NCI-H146 treated with DMSO at 0.1 percent for 48 hours (cell line): Measurements from ENCODE around the gene MYPOP.

Source experiments
- DNase-seq: peaks from one replicate; lab custom pipeline; 2025; ENCODE audit not compliant: unreplicated experiment; lab: John Stamatoyannopoulos, UW

MYPOP gene

DNA sequence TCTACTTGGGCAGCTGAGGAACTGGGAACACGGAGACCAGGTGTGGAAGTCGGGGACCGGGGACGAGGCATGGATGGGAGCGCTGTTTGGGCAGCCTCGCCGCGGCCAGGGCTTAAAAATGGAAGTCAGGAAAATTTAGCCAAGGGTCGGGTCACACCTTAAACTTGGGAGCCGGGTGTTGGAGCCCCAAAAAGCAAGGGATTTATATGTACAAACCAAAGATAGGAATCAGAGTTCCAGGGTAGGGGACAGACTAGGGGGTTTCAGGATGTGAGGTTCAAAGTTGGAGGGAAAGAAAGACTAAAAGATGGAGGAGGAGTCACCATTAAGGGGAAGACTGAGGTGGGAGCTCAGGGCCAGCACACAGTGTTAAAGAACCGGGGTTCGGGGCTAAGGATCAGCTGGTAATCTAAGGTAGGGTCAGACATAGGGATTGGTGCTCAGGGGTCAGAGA is 37.8 kb downstream of the MYPOP start:
- DNase-seq, result no peak

DNA sequence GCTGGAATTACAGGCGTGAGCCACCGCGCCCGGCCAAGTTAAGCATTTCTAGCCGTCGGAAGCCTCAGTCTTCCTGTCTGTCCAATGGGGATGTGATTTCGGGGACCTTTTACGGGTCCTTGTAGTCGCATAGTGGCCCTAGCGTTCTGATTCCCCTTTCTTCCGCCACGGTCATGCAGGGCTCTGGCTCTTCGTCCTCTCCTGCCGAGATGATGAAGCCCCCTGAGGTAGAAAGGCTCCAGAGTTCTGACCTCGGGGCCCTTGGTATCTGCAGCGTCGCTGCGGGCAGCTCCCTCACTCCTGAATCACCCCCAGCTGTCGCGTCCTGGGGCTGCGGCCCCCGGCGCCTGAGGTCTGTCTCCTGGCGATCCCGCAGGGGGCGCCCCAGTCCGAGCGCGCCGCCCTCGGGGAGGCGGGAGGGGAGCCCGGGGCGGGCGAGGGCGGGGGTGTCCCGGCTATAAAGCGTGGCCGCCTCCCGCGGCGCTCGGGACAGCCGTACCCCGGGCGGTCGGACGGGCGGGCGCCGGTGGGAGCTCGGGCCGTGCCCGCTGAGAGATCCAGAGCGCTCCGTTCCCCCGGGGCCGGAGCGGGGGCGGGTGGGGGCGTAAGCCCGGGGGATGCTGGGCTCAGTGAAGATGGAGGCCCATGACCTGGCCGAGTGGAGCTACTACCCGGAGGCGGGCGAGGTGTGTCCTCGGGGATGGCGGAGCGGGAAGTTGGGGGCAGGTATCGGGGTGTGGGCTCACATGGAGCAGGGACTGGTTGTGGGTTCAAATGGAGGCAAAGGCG is 38.4 kb downstream of the MYPOP start, which contains the start of gene FOXA3:
Gene FOXA3, plus strand, starts transcription at position 487 of the 789 bp plus-strand sequence. Its CDS starts 131 bp downstream, at position 618.
- DNase-seq, result peak; percentile 22

DNA sequence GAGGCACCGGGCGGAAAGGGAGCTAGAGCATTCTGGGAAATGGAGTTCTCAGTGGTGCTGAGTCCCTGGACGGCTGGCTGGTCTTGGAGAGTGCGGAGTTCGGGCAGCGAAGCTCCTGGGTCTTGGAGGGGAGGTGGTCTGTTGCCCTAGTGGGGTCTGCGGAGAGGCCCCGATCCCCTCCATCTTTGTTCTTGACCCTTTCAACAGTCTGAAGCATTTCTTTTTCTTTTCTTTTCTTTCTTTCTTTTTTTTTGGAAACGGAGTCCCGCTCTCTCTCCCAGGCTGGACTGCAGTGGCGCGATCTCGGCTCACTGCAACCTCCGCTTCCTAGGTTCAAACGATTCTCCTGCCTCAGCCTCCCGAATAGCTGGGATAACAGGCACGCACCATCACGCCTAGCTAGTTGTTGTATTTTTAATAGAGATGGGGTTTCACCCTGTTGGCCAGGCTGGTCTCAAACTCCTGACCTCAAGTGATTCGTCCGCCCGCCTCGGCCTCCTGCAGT is 39.0 kb downstream of the MYPOP start:
- DNase-seq, result no peak

DNA sequence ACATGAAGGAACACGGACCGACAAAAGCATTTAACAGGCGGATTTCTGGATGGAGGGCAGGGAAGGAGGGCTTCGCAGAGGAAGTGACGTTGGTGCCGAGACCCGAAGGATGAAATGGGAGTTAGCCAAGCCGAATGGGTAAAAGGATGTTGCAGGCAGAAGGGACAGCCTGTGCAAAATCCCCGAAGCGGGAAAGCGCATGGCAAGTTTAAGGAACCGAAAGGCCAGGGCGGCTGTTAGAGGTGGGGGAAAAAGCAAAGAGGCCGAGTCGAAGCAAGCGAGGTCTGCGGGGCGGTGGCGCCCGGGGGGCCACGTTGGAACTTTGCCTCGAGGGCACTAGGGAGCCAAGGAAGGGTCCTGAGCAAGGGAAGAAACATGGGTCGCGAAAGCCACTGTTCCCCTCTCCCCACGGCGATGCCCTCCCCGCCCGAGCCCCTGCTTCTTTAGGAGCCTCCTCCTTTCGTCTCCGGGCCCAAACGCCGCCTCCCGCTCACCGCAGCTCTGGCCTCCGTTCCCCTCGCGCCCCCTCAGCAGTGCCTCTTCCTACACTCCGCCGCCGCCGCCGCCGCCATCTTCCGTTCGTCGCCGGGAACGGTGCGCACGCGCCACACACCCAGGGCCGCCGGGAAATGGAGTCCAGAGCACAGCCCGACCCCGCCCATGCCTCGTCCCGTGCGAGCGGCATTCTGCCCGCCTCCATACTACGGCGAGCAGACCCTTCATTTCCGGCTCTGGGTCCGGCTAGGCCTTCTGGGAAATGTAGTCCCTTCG is 39.7 kb downstream of the MYPOP start, which contains the start of gene SYMPK:
Gene SYMPK, minus strand, starts transcription at position 584 of the 771 bp plus-strand sequence. CDS start 8,652 bp downstream, outside the sequence.
- DNase-seq, result peak; percentile 98

DNA sequence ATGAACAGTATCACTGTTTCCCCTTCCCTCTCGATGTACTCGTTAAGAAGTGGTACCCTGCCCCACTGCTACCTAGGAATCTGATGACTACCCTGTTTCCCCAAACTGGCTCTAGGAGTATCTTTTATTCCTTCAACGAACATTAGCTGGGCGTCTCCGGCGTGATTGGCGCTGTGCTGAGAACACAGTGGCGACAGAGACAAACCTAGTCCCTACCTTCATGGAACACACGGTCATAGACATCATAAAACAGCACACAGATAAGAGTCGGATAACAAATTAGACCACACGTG is 40.2 kb downstream of the MYPOP start:
- no peak for DNase-seq

DNA sequence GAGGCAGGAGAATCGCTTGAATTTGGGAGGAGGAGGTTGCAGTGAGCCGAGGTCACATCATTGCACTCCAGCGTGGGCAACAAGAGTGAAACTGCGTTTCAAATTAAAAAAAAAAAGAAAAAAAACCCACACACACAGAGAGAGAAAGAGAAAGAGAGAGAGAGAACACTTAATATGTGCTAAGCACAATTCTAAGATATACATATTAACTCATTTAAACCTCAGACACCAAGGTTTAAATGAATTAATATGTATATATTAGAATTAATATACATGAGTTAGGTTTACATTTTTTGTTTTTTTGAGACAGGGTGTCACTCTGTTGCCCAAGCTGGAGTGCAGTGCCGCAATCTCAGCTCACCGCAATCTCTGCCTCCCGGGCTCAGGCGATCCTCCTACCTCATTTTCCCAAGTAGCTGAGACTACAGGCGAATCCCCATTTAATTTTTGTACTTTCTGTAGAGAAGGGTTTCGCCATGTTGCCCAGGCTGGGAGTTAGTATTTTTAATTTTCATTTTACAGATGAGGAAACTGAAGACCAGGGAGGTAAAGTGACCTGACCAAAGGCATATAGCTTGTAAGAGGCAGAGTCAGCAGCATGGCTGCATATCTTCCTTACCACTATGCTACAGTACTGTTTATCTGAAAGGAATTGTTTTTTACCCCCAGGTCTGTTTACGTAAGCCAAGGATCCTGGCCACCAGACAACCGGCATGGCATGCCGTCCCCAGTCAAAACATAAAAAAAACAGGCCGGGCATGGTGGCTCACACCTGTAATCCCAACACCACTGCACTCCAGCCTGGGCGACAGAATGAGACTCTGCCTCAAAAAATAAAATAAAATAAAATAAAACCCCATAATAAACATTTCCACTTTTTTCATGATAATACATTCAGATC is 41.8 kb downstream of the MYPOP start:
- DNase-seq, result no peak

DNA sequence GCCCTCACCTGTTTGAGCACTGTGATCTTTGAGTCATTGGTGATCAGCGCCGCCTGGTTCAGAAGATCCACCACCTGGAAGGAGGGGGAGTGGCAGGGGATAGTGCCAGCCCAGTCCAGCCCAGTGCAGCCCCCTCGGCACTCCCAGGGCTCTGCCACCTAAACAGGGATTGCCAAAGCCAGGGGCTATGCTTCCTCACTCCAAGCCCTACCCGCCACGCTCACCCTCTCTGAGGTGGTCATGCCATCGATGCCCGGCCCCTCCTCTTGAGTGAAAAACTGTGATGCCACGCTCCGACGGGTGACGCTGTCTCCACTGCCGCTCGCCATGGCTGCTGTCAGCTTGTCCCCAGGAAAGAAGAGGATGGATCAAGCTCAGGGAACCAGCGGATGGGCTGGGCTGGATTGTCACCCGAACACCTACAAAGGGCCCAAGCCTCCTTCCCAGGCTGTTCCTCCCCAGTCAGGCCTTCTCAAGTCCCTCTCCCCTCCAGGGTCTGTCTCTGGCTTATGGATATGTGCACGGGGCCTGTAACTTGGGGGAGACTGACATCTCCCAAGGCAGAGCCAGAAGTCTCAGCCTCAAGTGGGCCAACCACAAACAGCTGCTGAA is 48.1 kb downstream of the MYPOP start:
- no peak for DNase-seq

DNA sequence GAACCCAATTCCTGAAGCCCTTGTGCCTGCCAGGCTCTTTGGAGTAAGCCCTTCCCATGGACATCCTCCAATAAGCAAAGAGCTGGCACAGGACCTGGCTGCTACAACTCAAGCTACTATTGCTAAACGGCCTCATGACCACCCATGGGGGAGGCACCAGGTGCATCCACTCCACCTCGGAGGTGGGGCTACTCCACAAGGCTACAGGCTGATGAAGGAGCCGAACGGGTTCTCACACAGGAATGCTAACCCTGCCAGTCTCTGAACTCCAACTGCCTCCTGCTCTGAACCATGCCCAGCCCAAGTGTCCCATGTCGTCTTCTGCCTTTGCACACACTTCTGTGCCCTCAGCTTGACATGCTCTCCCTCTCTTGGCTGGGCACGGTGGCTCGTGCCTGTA is 49.4 kb downstream of the MYPOP start:
- DNase-seq, result no peak

DNA sequence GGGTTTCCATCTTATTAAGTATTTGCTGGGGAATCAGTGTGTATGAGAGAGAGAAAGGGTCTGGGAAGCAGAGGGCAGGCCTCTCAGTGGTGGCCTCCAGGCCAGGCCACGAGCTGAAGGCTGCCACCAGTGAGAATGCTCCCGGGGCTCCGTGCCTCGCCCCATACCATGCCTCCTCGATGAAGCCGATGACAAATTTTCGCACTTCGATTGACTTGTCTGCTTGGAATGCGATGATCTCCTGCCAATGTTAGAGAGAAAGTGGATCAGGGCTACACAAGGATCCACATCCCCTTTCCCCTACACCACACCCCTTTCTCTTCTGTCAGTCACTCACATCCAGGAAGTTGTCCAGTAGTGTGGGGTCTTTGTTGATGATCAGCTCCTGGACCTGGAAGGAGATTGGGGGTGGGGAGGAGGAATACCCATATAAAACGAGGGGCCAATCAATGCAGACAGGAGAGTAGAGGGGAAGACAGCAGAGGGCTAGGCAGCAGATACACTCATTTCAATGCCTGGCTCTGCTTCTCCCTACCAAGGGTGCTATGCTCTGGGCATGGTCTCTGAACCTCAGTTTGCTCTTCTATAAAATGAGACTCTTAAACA is 50.2 kb downstream of the MYPOP start:
- DNase-seq, result no peak

DNA sequence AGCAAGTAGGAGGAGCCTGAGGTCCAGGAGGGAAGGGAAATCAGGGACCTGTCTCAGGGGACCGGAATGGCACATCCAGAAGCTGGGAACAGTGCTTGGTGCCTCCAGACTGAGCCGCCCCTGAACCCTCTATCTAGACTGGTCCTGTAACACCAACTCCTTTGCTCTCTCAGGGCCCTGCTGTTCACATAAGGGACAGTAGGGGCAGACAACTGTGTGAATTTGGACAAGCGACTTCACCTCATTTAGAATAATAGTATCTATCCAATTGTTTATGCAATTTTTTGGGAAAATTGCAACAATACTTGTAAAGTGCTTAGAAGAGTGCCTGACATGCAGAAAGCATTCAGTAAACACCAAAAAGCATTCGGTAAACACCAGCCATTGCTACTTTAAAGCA is 53.5 kb downstream of the MYPOP start:
- no peak for DNase-seq

DNA sequence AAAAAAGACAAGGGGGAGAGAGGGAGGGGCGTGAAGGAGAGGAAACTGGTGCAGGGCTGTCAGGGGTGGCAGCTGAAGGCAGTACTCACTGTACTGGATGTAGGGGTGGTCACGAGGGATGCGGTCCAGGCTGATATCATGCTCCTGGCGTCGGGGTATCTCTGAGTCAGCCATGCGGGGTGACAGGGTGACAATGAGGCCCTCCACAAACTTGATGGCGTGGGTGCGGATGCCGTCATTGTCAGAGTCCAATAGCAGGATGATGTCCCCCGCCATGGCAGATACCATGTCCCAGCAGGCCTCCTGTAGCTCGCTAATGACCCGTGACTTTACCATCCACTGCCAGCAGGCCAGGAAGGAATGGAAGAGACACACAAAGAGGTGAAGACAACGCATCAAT is 54.8 kb downstream of the MYPOP start:
- no peak for DNase-seq

DNA sequence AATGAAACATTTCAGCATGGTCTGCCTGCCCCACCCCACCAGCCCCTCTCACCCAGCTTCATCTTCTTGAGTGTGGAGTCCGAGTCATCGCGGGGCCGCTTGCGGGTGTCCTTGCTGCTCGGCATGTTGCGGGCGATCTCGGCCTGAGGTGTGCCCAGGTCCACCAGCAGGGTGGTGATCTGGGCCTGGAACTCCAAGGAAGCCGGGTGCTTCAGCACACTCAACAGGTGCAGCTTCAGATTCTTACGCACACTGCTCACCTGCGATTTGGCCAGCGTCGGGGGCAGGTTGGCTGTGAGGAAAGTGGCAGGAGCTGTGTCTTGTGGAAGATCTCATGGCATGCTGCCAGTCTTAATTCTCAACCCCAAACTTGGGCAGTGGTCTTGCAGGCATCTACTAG is 60.2 kb downstream of the MYPOP start:
- no peak for DNase-seq
